ENCODE data around the gene MRPS30. TPM values are rescaled to one million over a fixed set of nuclear protein-coding genes. Genes with fewer than 3 reads are reported as not detected.

Gene MRPS30
- total RNA-seq, 2 donors from 2014 or later, result 48.6 to 68.0 TPM

DNA sequence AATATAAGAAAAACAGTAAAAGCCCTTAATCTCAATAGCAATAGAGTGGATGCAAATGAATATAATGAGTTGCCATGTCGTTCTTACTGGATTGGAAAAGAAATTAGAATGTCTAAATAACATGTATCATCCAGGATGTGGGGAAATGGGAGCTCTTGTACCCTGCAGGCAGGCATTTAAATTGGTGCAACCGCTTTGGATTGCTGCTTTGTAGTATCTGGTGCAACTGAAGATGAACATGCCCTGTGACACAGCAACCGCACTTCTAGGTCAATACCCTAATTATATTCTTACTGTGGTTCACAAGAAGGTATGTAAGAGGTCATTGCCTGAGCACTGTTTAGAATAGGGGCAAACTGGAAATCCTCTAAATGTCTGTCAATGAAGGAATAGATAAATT, 18.9 kb downstream of the MRPS30 start:
- ATAC-seq (ENCODE audit: insufficient number of reproducible peaks, low FRiP score, low read depth) (no peak), DNase-seq (ENCODE audit: low spot score) (no peak)
- no peaks in the 10 kb centered on the region for H3K9me3 ChIP-seq
- TF ChIP-seq, protein P1, sequence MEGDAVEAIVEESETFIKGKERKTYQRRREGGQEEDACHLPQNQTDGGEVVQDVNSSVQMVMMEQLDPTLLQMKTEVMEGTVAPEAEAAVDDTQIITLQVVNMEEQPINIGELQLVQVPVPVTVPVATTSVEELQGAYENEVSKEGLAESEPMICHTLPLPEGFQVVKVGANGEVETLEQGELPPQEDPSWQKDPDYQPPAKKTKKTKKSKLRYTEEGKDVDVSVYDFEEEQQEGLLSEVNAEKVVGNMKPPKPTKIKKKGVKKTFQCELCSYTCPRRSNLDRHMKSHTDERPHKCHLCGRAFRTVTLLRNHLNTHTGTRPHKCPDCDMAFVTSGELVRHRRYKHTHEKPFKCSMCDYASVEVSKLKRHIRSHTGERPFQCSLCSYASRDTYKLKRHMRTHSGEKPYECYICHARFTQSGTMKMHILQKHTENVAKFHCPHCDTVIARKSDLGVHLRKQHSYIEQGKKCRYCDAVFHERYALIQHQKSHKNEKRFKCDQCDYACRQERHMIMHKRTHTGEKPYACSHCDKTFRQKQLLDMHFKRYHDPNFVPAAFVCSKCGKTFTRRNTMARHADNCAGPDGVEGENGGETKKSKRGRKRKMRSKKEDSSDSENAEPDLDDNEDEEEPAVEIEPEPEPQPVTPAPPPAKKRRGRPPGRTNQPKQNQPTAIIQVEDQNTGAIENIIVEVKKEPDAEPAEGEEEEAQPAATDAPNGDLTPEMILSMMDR (IDR thresholded peaks at IDR 0.05), result no peak
- H3K4me3 ChIP-seq, result no peak overlapping the region
- H3K36me3 ChIP-seq, result no peaks in the 10 kb centered on the region
- H3K27ac ChIP-seq, result no peak overlapping the region
- no peaks in the 10 kb centered on the region for H3K27me3 ChIP-seq (replicated peaks; ENCODE audit: insufficient read depth)
- no peaks in the 10 kb centered on the region for H3K4me1 ChIP-seq (ENCODE audit: control insufficient read depth in 1 of 2, low read depth in 2 of 2)

GRCh38 chr5:44828719-44829118, 20.0 kb downstream of the MRPS30 start:
- no peaks in the 10 kb centered on the region for H3K36me3 ChIP-seq
- H3K27ac ChIP-seq, result no peak overlapping the region
- ATAC-seq (ENCODE audit: insufficient number of reproducible peaks, low FRiP score, low read depth) (no peak), DNase-seq (ENCODE audit: low spot score) (no peak)
- no peaks in the 10 kb centered on the region for H3K27me3 ChIP-seq (replicated peaks; ENCODE audit: insufficient read depth)
- H3K4me1 ChIP-seq (ENCODE audit: control insufficient read depth in 1 of 2, low read depth in 2 of 2), result no peaks in the 10 kb centered on the region
- H3K9me3 ChIP-seq, result no peaks in the 10 kb centered on the region
- no peak overlapping the region for H3K4me3 ChIP-seq
- TF ChIP-seq, protein P1 (IDR thresholded peaks at IDR 0.05), result no peak

DNA sequence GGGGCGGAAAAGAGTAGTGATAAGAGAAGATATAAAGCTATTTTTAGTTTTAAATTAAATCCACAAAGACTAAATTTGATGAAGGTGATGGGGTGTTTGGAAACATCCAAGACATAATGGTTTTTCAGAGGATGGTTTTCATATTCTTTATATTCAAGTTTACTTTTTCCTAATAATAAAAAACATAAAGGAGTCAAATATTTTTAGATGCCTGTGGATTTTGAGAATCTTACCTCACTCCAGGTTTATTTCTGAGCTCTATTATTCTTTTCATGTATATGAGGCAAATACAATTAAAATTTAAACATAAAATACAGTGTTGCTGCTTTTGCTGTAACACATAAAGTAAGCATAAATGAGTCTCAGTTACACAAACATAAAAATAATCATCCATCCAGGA, 22.2 kb downstream of the MRPS30 start:
- Histone ChIP-seq H3K36me3 (no peaks in the 10 kb centered on the region), H3K4me1 (ENCODE audit: control insufficient read depth in 1 of 2, low read depth in 2 of 2) (no peaks in the 10 kb centered on the region), H3K4me3 (no peak overlapping the region), H3K27me3 (replicated peaks; ENCODE audit: insufficient read depth) (no peaks in the 10 kb centered on the region), H3K9me3 (no peaks in the 10 kb centered on the region), H3K27ac (no peak overlapping the region)
- no peak for ATAC-seq (ENCODE audit: insufficient number of reproducible peaks, low FRiP score, low read depth)
- TF ChIP-seq, protein P1 (IDR thresholded peaks at IDR 0.05), result no peak
- no peak for DNase-seq (ENCODE audit: low spot score)

GRCh38 chr5:44833249-44833648, 24.5 kb downstream of the MRPS30 start:
- DNase-seq (ENCODE audit: low spot score) (no peak), ATAC-seq (ENCODE audit: insufficient number of reproducible peaks, low FRiP score, low read depth) (no peak)
- Histone ChIP-seq H3K36me3 (no peaks in the 10 kb centered on the region), H3K4me3 (no peak overlapping the region), H3K27me3 (replicated peaks; ENCODE audit: insufficient read depth) (no peaks in the 10 kb centered on the region), H3K4me1 (ENCODE audit: control insufficient read depth in 1 of 2, low read depth in 2 of 2) (no peaks in the 10 kb centered on the region), H3K9me3 (no peaks in the 10 kb centered on the region), H3K27ac (no peak overlapping the region)
- TF ChIP-seq, protein P1 (IDR thresholded peaks at IDR 0.05), result no peak

DNA sequence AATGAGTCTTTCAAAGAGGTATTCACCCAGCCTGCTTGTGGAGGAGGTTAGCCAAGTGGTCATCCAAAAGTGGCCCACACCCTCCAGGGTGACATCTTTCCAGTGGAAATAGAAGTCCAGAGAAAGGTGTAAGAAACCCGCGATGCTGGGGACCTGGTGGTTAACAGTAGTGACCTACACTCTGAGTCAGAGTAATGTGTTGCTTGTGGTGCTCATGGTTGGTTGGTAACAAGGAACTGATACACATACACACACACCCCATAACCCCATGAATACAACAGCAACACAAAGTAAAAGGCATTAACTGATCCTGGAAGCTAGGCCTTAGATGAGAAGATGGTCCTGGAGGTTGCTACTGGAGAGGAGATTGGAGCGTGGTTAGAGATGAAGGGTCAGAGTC, 26.9 kb downstream of the MRPS30 start:
- DNase-seq (ENCODE audit: low spot score) (no peak), ATAC-seq (ENCODE audit: insufficient number of reproducible peaks, low FRiP score, low read depth) (no peak)
- Histone ChIP-seq H3K27ac (no peak overlapping the region), H3K27me3 (replicated peaks; ENCODE audit: insufficient read depth) (no peaks in the 10 kb centered on the region), H3K4me3 (no peak overlapping the region), H3K9me3 (no peaks in the 10 kb centered on the region), H3K4me1 (ENCODE audit: control insufficient read depth in 1 of 2, low read depth in 2 of 2) (no peaks in the 10 kb centered on the region), H3K36me3 (no peaks in the 10 kb centered on the region)
- TF ChIP-seq, protein P1 (IDR thresholded peaks at IDR 0.05), result no peak
